Thoracic aorta (tissue), 2 donors: ENCODE measurements around the gene DNAI7. TPM values are rescaled to one million over a fixed set of nuclear protein-coding genes. Genes with fewer than 3 reads are reported as not detected.

ENCODE experiments used
- ATAC-seq: fragments of 150-250 bp; one replicate; pipeline ENCODE4 v1.8.0; 2017; ENCODE audit warnings: low read depth; ENCODE audit not compliant: insufficient number of reproducible peaks, low FRiP score
- DNase-seq: peaks from one replicate; pipeline ENCODE4 v3.0.0-alpha.2; 2020; ENCODE audit warnings: low spot score
- H3K27ac ChIP-seq, 2 donors: fragments of 200-600 bp; sonication (generic); 1 replicate in 1 of 2; 2 replicates in 1 of 2; pipeline ENCODE4 v1.5.1; 2016; ENCODE audit warnings: mild to moderate bottlenecking in 2 of 2, moderate library complexity in 2 of 2
- H3K27me3 ChIP-seq: fragments of 200-600 bp; sonication (generic); replicated peaks from 2 replicates; pipeline ENCODE4 v1.6.0; 2016; ENCODE audit warnings: mild to moderate bottlenecking; ENCODE audit not compliant: insufficient read depth
- H3K36me3 ChIP-seq: fragments of 200-600 bp; sonication (generic); one replicate; pipeline ENCODE4 v1.5.1; 2016
- H3K4me1 ChIP-seq, 2 donors: fragments of 200-600 bp; sonication (generic); 1 replicate in 1 of 2; 2 replicates in 1 of 2; pipeline versions ENCODE4 v1.5.1 to v1.6.0; 2016; ENCODE audit warnings: low read depth in 2 of 2, mild to moderate bottlenecking in 1 of 2; ENCODE audit not compliant: control insufficient read depth in 1 of 2
- H3K4me3 ChIP-seq: fragments of 200-600 bp; sonication (generic); 2 replicates; pipeline ENCODE4 v1.5.1; 2016; ENCODE audit warnings: mild to moderate bottlenecking
- H3K9me3 ChIP-seq: fragments of 200-600 bp; sonication (generic); 2 replicates; pipeline ENCODE4 v1.5.1; 2016
- total RNA-seq, 2 donors: library from RNA; depleted of rRNA; stranded (reverse); fragments of >200 nt; gene quantifications; one replicate each; pipeline versions ENCODE4 v1.1.0 to v1.2.3, GENCODE V29; 2016
- TF ChIP-seq, protein P1 (sequence below): fragments of 200-600 bp; sonication (generic); IDR thresholded peaks from one replicate; pipeline ENCODE4 v1.5.1; 2019; ENCODE audit warnings: antibody characterized with exemption

The DNAI7 gene
- total RNA-seq, 2 donors from 2014 or later: not detected

GRCh38 chr12:25063873-25064628, 130.9 kb downstream of the DNAI7 start:
- TF ChIP-seq, protein P1, sequence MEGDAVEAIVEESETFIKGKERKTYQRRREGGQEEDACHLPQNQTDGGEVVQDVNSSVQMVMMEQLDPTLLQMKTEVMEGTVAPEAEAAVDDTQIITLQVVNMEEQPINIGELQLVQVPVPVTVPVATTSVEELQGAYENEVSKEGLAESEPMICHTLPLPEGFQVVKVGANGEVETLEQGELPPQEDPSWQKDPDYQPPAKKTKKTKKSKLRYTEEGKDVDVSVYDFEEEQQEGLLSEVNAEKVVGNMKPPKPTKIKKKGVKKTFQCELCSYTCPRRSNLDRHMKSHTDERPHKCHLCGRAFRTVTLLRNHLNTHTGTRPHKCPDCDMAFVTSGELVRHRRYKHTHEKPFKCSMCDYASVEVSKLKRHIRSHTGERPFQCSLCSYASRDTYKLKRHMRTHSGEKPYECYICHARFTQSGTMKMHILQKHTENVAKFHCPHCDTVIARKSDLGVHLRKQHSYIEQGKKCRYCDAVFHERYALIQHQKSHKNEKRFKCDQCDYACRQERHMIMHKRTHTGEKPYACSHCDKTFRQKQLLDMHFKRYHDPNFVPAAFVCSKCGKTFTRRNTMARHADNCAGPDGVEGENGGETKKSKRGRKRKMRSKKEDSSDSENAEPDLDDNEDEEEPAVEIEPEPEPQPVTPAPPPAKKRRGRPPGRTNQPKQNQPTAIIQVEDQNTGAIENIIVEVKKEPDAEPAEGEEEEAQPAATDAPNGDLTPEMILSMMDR: no peak
- Histone ChIP-seq H3K27ac (no peak overlapping the region), H3K27me3 (no peaks in the 10 kb centered on the region), H3K4me3 (no peak overlapping the region), H3K9me3 (no peaks in the 10 kb centered on the region), H3K36me3 (no peaks in the 10 kb centered on the region), H3K4me1 (no peaks in the 10 kb centered on the region)
- ATAC-seq (no peak), DNase-seq (no peak)

DNA sequence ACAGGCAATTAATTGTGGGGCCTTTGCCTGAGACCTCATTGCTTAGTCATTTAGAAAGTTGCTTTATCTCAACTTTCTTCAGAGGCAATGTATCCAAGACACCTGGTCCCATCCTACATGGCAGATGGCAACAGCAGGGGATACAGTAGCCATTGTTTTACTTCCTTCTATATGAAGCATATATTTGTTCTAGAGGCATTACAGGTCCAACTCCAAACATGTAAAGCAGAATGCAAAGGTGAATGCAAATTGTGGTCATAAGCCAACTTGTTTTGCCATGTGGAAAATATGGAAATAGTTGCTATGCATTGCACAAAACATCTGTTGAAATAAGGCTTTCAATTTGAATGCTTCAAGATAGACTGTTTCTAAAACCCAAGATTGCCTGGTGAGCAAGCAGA, 136.3 kb downstream of the DNAI7 start:
- Histone ChIP-seq H3K4me1 (no peaks in the 10 kb centered on the region), H3K27me3 (no peaks in the 10 kb centered on the region), H3K9me3 (no peaks in the 10 kb centered on the region), H3K4me3 (no peak overlapping the region), H3K27ac (no peak overlapping the region), H3K36me3 (no peaks in the 10 kb centered on the region)
- ATAC-seq (no peak), DNase-seq (no peak)
- TF ChIP-seq, protein P1: no peak

Other genes with a start within 250 kb of the DNAI7 start
- gene BCAT1, start 246.1 kb downstream of the DNAI7 start, total RNA-seq: 10 to 100 TPM; 24.9 to 28.6 TPM
- 10 to 100 TPM; 21.8 to 39.1 TPM for gene ETFRF1, start 77 bp upstream of the DNAI7 start, total RNA-seq
- 10 to 100 TPM; 16.2 to 19.0 TPM for gene KRAS, start 55.8 kb upstream of the DNAI7 start, total RNA-seq